Epithelial cell of esophagus (primary cell): ENCODE data around the gene CABCOCO1.
A peak's percentile ranks its signal among the peaks of the same experiment; 100 is the strongest.
"Not testable (repeated sequence)": the region's sequence is repeated elsewhere in the genome, so short reads cannot be mapped to it uniquely, and the experiment has no call there.

Experiments used
- DNase-seq: peaks from one replicate; pipeline ENCODE4 v3.0.0; 2010; ENCODE audit warnings: low read depth
- H3K4me3 ChIP-seq: 2 replicates; pipeline ENCODE4 v1.5.1; 2011; ENCODE audit warnings: mild to moderate bottlenecking, low read length, control low read depth
- CTCF ChIP-seq: IDR thresholded peaks from 2 replicates; pipeline ENCODE4 v1.5.1; 2011; ENCODE audit warnings: low read depth, mild to moderate bottlenecking, low read length, control low read depth, inconsistent platforms; ENCODE audit not compliant: insufficient read depth; ENCODE audit errors: missing control alignments

The CABCOCO1 gene

GRCh38 chr10:61731638-61732037 is 68.9 kb downstream of the CABCOCO1 start:
- TF ChIP-seq CTCF = no peak
- H3K4me3 ChIP-seq = no peak overlapping the region
- DNase-seq = no peak

- no peak for TF ChIP-seq CTCF
These were observed 70.0 kb downstream of the CABCOCO1 start for GRCh38 chr10:61732629-61733278.

GRCh38 chr10:61733358-61733940 is 70.7 kb downstream of the CABCOCO1 start:
- DNase-seq = peak; percentile 58
- TF ChIP-seq CTCF = peak; percentile 66
- H3K4me3 ChIP-seq = no peak overlapping the region

More at GRCh38 chr10:61732629-61733278, 70.0 kb downstream of the CABCOCO1 start:
- no peak for DNase-seq
- no peak overlapping the region for H3K4me3 ChIP-seq

- H3K4me3 ChIP-seq = no peak overlapping the region
- no peak for TF ChIP-seq CTCF
- no peak for DNase-seq
These were observed 73.2 kb downstream of the CABCOCO1 start for GRCh38 chr10:61735882-61736281.

GRCh38 chr10:61737455-61737854 is 74.7 kb downstream of the CABCOCO1 start:
- not testable (repeated sequence) for H3K4me3 ChIP-seq, DNase-seq

- H3K4me3 ChIP-seq = no peak overlapping the region
- TF ChIP-seq CTCF = no peak
- DNase-seq = no peak
These were observed 80.1 kb downstream of the CABCOCO1 start for GRCh38 chr10:61742812-61743211.

- TF ChIP-seq CTCF = peak; percentile 28
- no peak for DNase-seq
- H3K4me3 ChIP-seq = no peak overlapping the region
These were observed 81.7 kb downstream of the CABCOCO1 start for GRCh38 chr10:61744469-61744868.
